Fibroblast of lung (primary cell): ENCODE measurements around the gene UBA3. TPM values are rescaled to one million over a fixed set of nuclear protein-coding genes. Genes with fewer than 3 reads are reported as not detected.

Experiments
- DNase-seq, 2 donors: peaks; one replicate each; pipeline versions ENCODE4 v3.0.0 to v3.0.0-alpha.2; 2010; ENCODE audit warnings: low read depth in 2 of 2
- H2AFZ ChIP-seq: 2 replicates; pipeline ENCODE4 v1.5.1; 2012; ENCODE audit warnings: low read length, control low read depth, inconsistent platforms
- H3K27ac ChIP-seq: 2 replicates; pipeline ENCODE4 v1.5.1; 2011; ENCODE audit warnings: low read length, control low read depth; ENCODE audit not compliant: insufficient read depth
- H3K27me3 ChIP-seq: 2 replicates; pipeline ENCODE4 v1.5.1; 2011; ENCODE audit warnings: mild to moderate bottlenecking, low read length; ENCODE audit not compliant: control insufficient read depth, insufficient read depth
- H3K36me3 ChIP-seq: 2 replicates; pipeline ENCODE4 v1.5.1; 2011; ENCODE audit warnings: low read length; ENCODE audit not compliant: control insufficient read depth, insufficient read depth
- H3K4me1 ChIP-seq: 2 replicates; pipeline ENCODE4 v1.5.1; 2011; ENCODE audit warnings: low read length; ENCODE audit not compliant: control insufficient read depth, insufficient read depth; ENCODE audit errors: extremely low read depth
- H3K4me2 ChIP-seq: 2 replicates; pipeline ENCODE4 v1.5.1; 2011; ENCODE audit warnings: low read length, control low read depth; ENCODE audit not compliant: insufficient read depth; ENCODE audit errors: extremely low read depth
- H3K4me3 ChIP-seq, 4 experiments: fragments of 200-600 bp in 1 of 4; sonication (generic) in 1 of 4; replicated peaks in 1 of 4; 2 replicates each; pipeline ENCODE4 v1.5.1; 2011 to 2016; ENCODE audit warnings: low read length in 4 of 4, low read depth in 3 of 4, mild to moderate bottlenecking in 3 of 4, control low read depth in 2 of 4, inconsistent platforms in 1 of 4, mixed read lengths in 1 of 4; ENCODE audit not compliant: insufficient read depth in 1 of 4; ENCODE audit errors: control extremely low read depth in 1 of 4
- H3K79me2 ChIP-seq: 2 replicates; pipeline ENCODE4 v1.5.1; 2012; ENCODE audit warnings: mild to moderate bottlenecking, low read length, inconsistent platforms; ENCODE audit not compliant: control insufficient read depth, insufficient read depth
- H3K9ac ChIP-seq: 2 replicates; pipeline ENCODE4 v1.5.1; 2011; ENCODE audit warnings: mild to moderate bottlenecking, low read length, control low read depth; ENCODE audit not compliant: insufficient read depth
- H3K9me3 ChIP-seq: 2 replicates; pipeline ENCODE4 v1.5.1; 2012; ENCODE audit warnings: low read depth, low read length; ENCODE audit not compliant: control insufficient read depth, insufficient read depth
- H4K20me1 ChIP-seq: 2 replicates; pipeline ENCODE4 v1.5.1; 2011; ENCODE audit warnings: low read length; ENCODE audit not compliant: control insufficient read depth, insufficient read depth; ENCODE audit errors: extremely low read depth
- CTCF ChIP-seq, 2 donors: IDR thresholded peaks in 1 of 2; conservative IDR thresholded peaks in 1 of 2; 1 replicate in 1 of 2; 2 replicates in 1 of 2; pipeline ENCODE4 v1.5.1; 2011 to 2012; ENCODE audit warnings: low read length in 2 of 2, control low read depth in 1 of 2, inconsistent platforms in 1 of 2, low read depth in 1 of 2, mild to moderate bottlenecking in 1 of 2
- EZH2 ChIP-seq: IDR thresholded peaks from 2 replicates; pipeline ENCODE4 v1.5.1; 2012; ENCODE audit warnings: low read length, control low read depth, mild to moderate bottlenecking; ENCODE audit errors: missing control alignments
- polyA plus RNA-seq, 2 donors: library from polyadenylated mRNA; depleted of rRNA in 1 of 2; stranded (reverse) in 1 of 2; unstranded in 1 of 2; fragments of >200 nt; gene quantifications; 2 replicates each; pipeline ENCODE4 v1.2.1, GENCODE V29; 2011 to 2012; ENCODE audit warnings: missing spikeins in 1 of 2
- total RNA-seq: library from RNA; depleted of rRNA; stranded (reverse); fragments of >200 nt; gene quantifications from 2 replicates; pipeline ENCODE4 v1.2.1, GENCODE V29; 2014

UBA3 gene
- total and polyA plus RNA-seq, 2 donors (not counting 1 experiment from before 2014, with no cell fraction given) = 93.3 to 95.4 TPM

DNA sequence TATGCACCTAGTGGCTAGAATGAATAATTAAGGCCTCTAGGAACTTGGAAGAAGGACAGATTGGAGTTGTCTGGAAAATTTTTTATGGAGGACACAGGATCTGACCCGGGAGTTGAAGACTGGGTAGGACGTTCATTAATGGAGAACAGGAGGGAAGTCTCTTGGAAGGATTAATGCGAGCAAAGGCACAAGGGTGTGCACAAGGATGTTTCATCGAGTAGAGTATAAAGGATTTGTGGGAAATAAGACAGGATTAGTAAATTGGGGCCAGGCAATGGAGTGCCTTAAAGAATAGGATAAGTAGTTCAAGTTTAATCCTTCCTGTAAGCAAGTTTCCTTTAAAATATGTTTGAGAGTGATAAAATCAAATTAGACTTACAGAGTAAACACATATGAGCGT lies 27.7 kb upstream of the UBA3 start:
- Histone ChIP-seq H3K27ac (no peak overlapping the region), H3K79me2 (no peaks in the 10 kb centered on the region), H2AFZ (no peak overlapping the region), H3K4me3 (no peak overlapping the region), H3K36me3 (peaks cover 2% of the 10 kb centered on the region), H3K4me2 (no peak overlapping the region), H4K20me1 (no peaks in the 10 kb centered on the region), H3K27me3 (no peaks in the 10 kb centered on the region), H3K9ac (no peak overlapping the region), H3K4me1 (peaks cover 3% of the 10 kb centered on the region), H3K9me3 (no peaks in the 10 kb centered on the region)
- no peak for TF ChIP-seq CTCF (conservative IDR thresholded peaks at IDR 0.05 in 1 of 2, IDR thresholded peaks at IDR 0.05 in 1 of 2; ENCODE audit: low read depth in 1 of 2, low read length in 2 of 2)
- no peak for TF ChIP-seq EZH2
- DNase-seq = no peak

GRCh38 chr3:69105320-69105719 lies 25.2 kb upstream of the UBA3 start:
- H3K4me3 ChIP-seq = no peak overlapping the region
- no peaks in the 10 kb centered on the region for H4K20me1 ChIP-seq
- no peaks in the 10 kb centered on the region for H3K27me3 ChIP-seq
- H3K27ac ChIP-seq = no peak overlapping the region
- H3K4me1 ChIP-seq = peaks cover 3% of the 10 kb centered on the region
- H3K36me3 ChIP-seq = peaks cover 8% of the 10 kb centered on the region
- no peak overlapping the region for H3K9ac ChIP-seq
- H3K9me3 ChIP-seq = no peaks in the 10 kb centered on the region
- no peak overlapping the region for H2AFZ ChIP-seq
- peaks cover 8% of the 10 kb centered on the region for H3K79me2 ChIP-seq
- no peak overlapping the region for H3K4me2 ChIP-seq
- no peak for DNase-seq
- TF ChIP-seq CTCF (conservative IDR thresholded peaks at IDR 0.05 in 1 of 2, IDR thresholded peaks at IDR 0.05 in 1 of 2; ENCODE audit: low read depth in 1 of 2, low read length in 2 of 2) = no peak
- no peak for TF ChIP-seq EZH2

DNA sequence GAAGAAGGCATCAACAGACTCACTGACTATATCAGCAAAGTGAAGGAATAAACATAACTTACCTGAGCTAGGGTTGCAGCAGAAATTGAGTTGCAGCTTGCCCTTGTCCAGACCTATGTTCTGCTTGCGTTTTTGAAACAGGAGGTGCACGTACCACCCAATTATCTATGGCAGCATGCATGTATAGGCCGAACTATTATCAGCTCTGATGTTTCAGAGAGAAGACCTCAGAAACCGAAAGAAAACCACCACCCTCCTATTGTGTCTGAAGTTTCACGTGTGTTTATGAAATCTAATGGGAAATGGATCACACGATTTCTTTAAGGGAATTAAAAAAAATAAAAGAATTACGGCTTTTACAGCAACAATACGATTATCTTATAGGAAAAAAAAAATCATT lies 24.4 kb upstream of the UBA3 start:
- Histone ChIP-seq H3K4me1 (peaks cover 3% of the 10 kb centered on the region), H3K4me3 (no peak overlapping the region), H3K79me2 (peaks cover 13% of the 10 kb centered on the region), H3K27ac (no peak overlapping the region), H3K36me3 (peaks cover 8% of the 10 kb centered on the region), H3K27me3 (no peaks in the 10 kb centered on the region), H3K9ac (no peak overlapping the region), H4K20me1 (no peaks in the 10 kb centered on the region), H3K9me3 (no peaks in the 10 kb centered on the region), H2AFZ (no peak overlapping the region), H3K4me2 (no peak overlapping the region)
- DNase-seq = no peak
- TF ChIP-seq EZH2 = no peak
- no peak for TF ChIP-seq CTCF (conservative IDR thresholded peaks at IDR 0.05 in 1 of 2, IDR thresholded peaks at IDR 0.05 in 1 of 2; ENCODE audit: low read depth in 1 of 2, low read length in 2 of 2)
